Measurements from ENCODE around the gene IFT27.

IFT27 gene

DNA sequence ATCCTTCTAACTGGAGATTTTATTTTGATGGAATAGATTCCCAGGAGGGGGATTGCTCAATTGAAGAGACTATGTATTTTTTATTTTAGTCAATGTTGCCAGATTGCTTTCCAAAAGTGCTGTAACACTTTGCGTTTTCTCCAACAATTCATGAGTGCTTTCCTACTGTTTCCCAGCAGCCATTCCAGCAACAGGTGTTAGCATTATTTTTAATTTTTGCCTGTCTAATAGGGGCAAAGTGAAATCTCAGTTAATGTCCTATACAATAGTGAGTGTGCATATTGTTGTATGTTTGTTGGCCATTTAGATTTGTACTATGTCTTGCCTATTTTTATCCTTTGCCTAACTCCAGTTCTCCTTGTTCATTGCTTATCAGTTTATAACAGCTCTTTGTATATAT, 60.3 kb downstream of the IFT27 start:
- DNase-seq = no peak

DNA sequence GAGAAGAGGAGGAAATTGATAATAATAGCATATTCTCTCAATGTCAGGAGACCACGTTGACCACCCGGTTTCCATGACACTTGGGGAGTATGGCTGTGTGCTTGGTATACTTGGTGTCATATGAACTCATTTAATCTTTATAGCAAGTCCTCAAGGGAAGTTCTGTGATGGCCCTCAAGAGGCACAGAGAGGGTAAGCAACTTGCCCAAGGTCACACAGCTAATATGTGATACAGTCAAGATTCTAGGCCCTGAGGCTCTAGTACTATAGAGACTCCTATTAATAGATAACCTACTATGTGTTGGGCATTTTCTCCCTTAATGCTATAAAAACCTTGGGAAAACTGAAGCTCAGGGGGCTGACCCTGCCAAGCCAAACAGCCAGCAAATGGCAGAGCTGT, 61.8 kb downstream of the IFT27 start:
- DNase-seq = no peak

DNA sequence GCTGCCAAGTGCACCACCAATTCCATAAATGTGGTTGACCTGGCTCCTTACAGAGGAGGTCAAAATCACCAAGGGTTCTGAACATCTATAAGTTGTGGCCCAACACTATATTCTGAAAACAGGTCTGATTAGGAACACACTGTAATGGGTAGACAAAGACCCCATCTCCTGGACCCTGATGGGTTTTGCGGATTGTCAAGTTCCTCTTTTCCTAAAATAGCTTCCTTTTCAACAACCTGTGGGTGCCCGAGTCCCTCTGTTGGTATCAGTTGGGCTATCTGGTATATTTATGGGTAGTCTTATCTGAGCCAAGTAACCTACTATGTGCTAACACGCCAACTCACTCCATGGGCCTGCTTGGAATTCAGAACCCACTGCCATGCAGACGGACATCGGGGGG, 62.5 kb downstream of the IFT27 start:
- DNase-seq = no peak

Data from CD4-positive, alpha-beta T cell treated with Interleukin-17A for 1 hour (primary cell).